ENCODE results near the gene ATR. TPM values are rescaled to one million over a fixed set of nuclear protein-coding genes. Genes with fewer than 3 reads are reported as not detected.

The ATR gene
- total and polyA plus RNA-seq, 2 of the 4 experiments (the other 2 are of a cell fraction): 9.5 to 28.0 TPM

DNA sequence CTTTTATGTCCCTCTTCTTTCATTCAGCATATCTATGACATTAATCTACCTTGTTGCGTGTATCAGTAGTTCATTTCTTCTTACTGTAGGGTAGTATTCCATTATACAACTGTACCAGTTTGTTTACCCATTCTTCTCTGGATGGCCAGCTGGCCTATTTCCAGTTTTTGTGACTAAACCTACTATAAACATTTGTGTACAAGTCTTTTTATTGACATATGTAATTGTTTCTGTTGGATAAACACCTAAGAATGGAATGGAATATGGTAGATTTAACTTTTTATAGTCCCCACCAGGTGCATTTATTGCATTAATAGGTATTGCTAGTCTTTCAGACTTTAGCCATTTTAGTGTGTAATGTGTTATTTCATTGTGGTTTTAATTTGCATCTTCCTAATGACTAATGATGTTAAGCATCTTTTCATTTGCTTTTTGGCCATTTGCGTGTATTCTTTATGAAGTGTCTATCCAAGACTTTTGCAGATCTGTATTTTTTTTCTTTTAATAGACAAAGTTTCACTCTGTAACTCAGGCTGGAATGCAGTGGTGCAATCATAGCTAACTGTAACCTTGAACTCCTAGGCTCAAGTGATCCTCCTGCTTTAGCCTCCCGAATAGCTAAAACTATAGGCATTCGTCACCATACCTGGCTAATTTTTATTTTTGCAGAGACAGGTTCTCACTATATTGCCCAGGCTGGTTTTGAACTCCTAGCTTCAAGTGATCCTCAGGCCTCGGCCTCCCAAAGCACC lies 88.8 kb downstream of the ATR start:
- BruUV-seq (replicated peaks): no TSS peak

More for the DNA sequence above, 88.8 kb downstream of the ATR start:
- Histone ChIP-seq H3K14ac (replicated peaks; ENCODE audit: low read depth, low read length) (no peak overlapping the region), H4K91ac (ENCODE audit: insufficient read depth, low read depth, low read length) (no peak overlapping the region), H3K79me1 (ENCODE audit: low read depth in 1 of 2, low read length in 2 of 2) (no peaks in the 10 kb centered on the region), H3K27ac (ENCODE audit: insufficient read depth, low read length) (no peak overlapping the region), H2BK5ac (ENCODE audit: low read depth, low read length, poor library complexity, severe bottlenecking) (no peak overlapping the region), H3K27me3 (ENCODE audit: control insufficient read depth, insufficient read depth, low read length) (no peaks in the 10 kb centered on the region), H2BK20ac (ENCODE audit: low read depth, low read length) (no peak overlapping the region), H3K9me3 (ENCODE audit: control insufficient read depth, insufficient read depth, low read length) (no peaks in the 10 kb centered on the region), H3K56ac (ENCODE audit: extremely low read depth, insufficient read depth, low read length) (no peak overlapping the region), H3K18ac (ENCODE audit: low read depth, low read length) (no peak overlapping the region), H4K8ac (ENCODE audit: low read depth in 2 of 2, low read length in 2 of 2) (no peak overlapping the region), H2BK15ac (ENCODE audit: low read depth, low read length) (no peak overlapping the region), H2BK120ac (ENCODE audit: low read depth, low read length) (no peak overlapping the region), H2AK9ac (replicated peaks; ENCODE audit: low read depth, low read length, poor library complexity) (no peak overlapping the region), H3K4me3 (ENCODE audit: insufficient read depth, low read depth, low read length) (no peak overlapping the region), H3K4ac (ENCODE audit: low read depth, low read length) (no peak overlapping the region), H4K5ac (ENCODE audit: low read depth, low read length) (no peak overlapping the region), H2AK5ac (ENCODE audit: low read depth, low read length) (no peak overlapping the region), H4K20me1 (ENCODE audit: insufficient read depth, low read length) (no peaks in the 10 kb centered on the region), H3K23ac (ENCODE audit: low read depth, low read length) (no peak overlapping the region), H3K9ac (ENCODE audit: low read depth, low read length) (no peak overlapping the region), H3K4me1 (ENCODE audit: control insufficient read depth, insufficient read depth, low read length) (no peaks in the 10 kb centered on the region), H3K36me3 (ENCODE audit: control insufficient read depth, insufficient read depth, low read length) (peaks cover 6% of the 10 kb centered on the region), H3K9me1 (ENCODE audit: insufficient read depth, low read length) (peaks cover 4% of the 10 kb centered on the region; the same call in 1 of the 2 replicates), H3K4me2 (ENCODE audit: low read depth, low read length) (no peak overlapping the region), H2AFZ (replicated peaks; ENCODE audit: low read length, poor library complexity) (no peak overlapping the region)
- ATAC-seq (ENCODE audit: low read depth) (no peak), DNase-seq (peak; percentile 9)
- WGBS, 2 experiments (ENCODE audit: extremely low coverage in 2 of 2, insufficient read length in 1 of 2): 100% methylated on average over 2 of the region's 5 CpGs; no CpG with 5 or more reads in 1 of the 2 experiments
- intact Hi-C loops (cut with micrococcal nuclease): no loop called here
- ChIA-PET POLR2A (ENCODE audit: unreplicated experiment) (no interaction called here), CTCF (interaction anchor here (1.1 kb wide), 1 partner anchor 32 kb away, joined by 3 read pairs; no protein-coding TSS in a partner anchor)
- dilution Hi-C loops (cut with HindIII; ENCODE audit: low sequenced_read_pairs, unreplicated experiment): no loop called here
- in situ Hi-C loops (cut with MboI; ENCODE audit: low sequenced_read_pairs): no loop called here
- no peak for TF ChIP-seq ELK1 (IDR thresholded peaks at IDR 0.05; ENCODE audit: borderline replicate concordance, low read depth, low read length)
- TF ChIP-seq MAFK (IDR thresholded peaks at IDR 0.05; ENCODE audit: low read depth, low read length): no peak
- no peak for TF ChIP-seq USF2 (IDR thresholded peaks at IDR 0.05; ENCODE audit: low read depth, low read length)
- TF ChIP-seq NFE2L2 (IDR thresholded peaks at IDR 0.05; ENCODE audit: low read depth, low read length): no peak
- no peak for TF ChIP-seq CEBPB (IDR thresholded peaks at IDR 0.05; ENCODE audit: low read depth, low read length)
- TF ChIP-seq, protein P1, sequence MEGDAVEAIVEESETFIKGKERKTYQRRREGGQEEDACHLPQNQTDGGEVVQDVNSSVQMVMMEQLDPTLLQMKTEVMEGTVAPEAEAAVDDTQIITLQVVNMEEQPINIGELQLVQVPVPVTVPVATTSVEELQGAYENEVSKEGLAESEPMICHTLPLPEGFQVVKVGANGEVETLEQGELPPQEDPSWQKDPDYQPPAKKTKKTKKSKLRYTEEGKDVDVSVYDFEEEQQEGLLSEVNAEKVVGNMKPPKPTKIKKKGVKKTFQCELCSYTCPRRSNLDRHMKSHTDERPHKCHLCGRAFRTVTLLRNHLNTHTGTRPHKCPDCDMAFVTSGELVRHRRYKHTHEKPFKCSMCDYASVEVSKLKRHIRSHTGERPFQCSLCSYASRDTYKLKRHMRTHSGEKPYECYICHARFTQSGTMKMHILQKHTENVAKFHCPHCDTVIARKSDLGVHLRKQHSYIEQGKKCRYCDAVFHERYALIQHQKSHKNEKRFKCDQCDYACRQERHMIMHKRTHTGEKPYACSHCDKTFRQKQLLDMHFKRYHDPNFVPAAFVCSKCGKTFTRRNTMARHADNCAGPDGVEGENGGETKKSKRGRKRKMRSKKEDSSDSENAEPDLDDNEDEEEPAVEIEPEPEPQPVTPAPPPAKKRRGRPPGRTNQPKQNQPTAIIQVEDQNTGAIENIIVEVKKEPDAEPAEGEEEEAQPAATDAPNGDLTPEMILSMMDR (conservative IDR thresholded peaks at IDR 0.05; ENCODE audit: low read depth, low read length): no peak
- no peak for TF ChIP-seq BHLHE40 (IDR thresholded peaks at IDR 0.05; ENCODE audit: low read depth, low read length)
- no peak for TF ChIP-seq CHD1 (IDR thresholded peaks at IDR 0.05; ENCODE audit: low read depth, low read length)
- TF ChIP-seq MAZ (IDR thresholded peaks at IDR 0.05; ENCODE audit: borderline replicate concordance, low read depth, low read length): no peak
- TF ChIP-seq MXI1 (IDR thresholded peaks at IDR 0.05; ENCODE audit: borderline replicate concordance, low read depth, low read length): no peak
- no peak for TF ChIP-seq POLR2A (IDR thresholded peaks at IDR 0.05; ENCODE audit: low read depth, low read length)
- no peak for TF ChIP-seq RCOR1 (IDR thresholded peaks at IDR 0.05; ENCODE audit: insufficient replicate concordance, low read length)
- TF ChIP-seq FOS (IDR thresholded peaks at IDR 0.05; ENCODE audit: low read depth, low read length): no peak
- TF ChIP-seq SMC3 (IDR thresholded peaks at IDR 0.05; ENCODE audit: low read depth, low read length): no peak
- TF ChIP-seq RFX5 (IDR thresholded peaks at IDR 0.05; ENCODE audit: low read depth, low read length): no peak
